Amniotic epithelial cell (primary cell): ENCODE results near the gene GABRD.

Experiments
- DNase-seq: peaks from one replicate; pipeline ENCODE4 v3.0.0-alpha.2; 2010; ENCODE audit warnings: low read depth

GABRD gene

GRCh38 chr1:1985375-1986050 lies 33.6 kb upstream of the GABRD start:
- DNase-seq = no peak

- no peak for DNase-seq
Measured at GRCh38 chr1:1986451-1987141, 32.5 kb upstream of the GABRD start.

- no peak for DNase-seq
Measured at GRCh38 chr1:1987142-1987510, 32.0 kb upstream of the GABRD start.

- DNase-seq = no peak
Measured at GRCh38 chr1:1988061-1988945, 30.8 kb upstream of the GABRD start.

GRCh38 chr1:1989102-1989542 lies 30.0 kb upstream of the GABRD start:
- peak; percentile 34 for DNase-seq

GRCh38 chr1:1989789-1990188 lies 29.4 kb upstream of the GABRD start:
- no peak for DNase-seq

- no peak for DNase-seq
Measured at GRCh38 chr1:1990222-1990621, 28.9 kb upstream of the GABRD start.

- DNase-seq = no peak
Measured at GRCh38 chr1:1994536-1994935, 24.6 kb upstream of the GABRD start.

GRCh38 chr1:1996207-1996651 lies 22.9 kb upstream of the GABRD start:
- peak; percentile 11 for DNase-seq

- DNase-seq = no peak
Measured at GRCh38 chr1:1997576-1997975, 21.6 kb upstream of the GABRD start.

GRCh38 chr1:2000432-2000831 lies 18.7 kb upstream of the GABRD start:
- DNase-seq = no peak

GRCh38 chr1:2000850-2001249 lies 18.3 kb upstream of the GABRD start:
- DNase-seq = no peak

- no peak for DNase-seq
Measured at GRCh38 chr1:2001773-2002411, 17.3 kb upstream of the GABRD start.

GRCh38 chr1:2003541-2004131 lies 15.5 kb upstream of the GABRD start, which contains the start of gene CFAP74:
TSS of gene CFAP74 (minus strand) at chr1:2003786. CDS start at chr1:1990956, 12,830 bp downstream.
- DNase-seq = peak; percentile 36

- DNase-seq = no peak
Measured at GRCh38 chr1:2004856-2005255, 14.3 kb upstream of the GABRD start.

- no peak for DNase-seq
Measured at GRCh38 chr1:2009101-2010053, 9.8 kb upstream of the GABRD start.

GRCh38 chr1:2014181-2014580 lies 5.0 kb upstream of the GABRD start:
- DNase-seq = no peak

- no peak for DNase-seq
Measured at GRCh38 chr1:2014741-2015735, 4.1 kb upstream of the GABRD start.

GRCh38 chr1:2016123-2016522 lies 3.0 kb upstream of the GABRD start:
- no peak for DNase-seq
